Endodermal cell (in vitro differentiated cells): ENCODE results near the gene PRRC2A. TPM values are rescaled to one million over a fixed set of nuclear protein-coding genes. Genes with fewer than 3 reads are reported as not detected.

Experiments
- DNase-seq: peaks from one replicate; pipeline ENCODE4 v3.0.0-alpha.2; 2017
- H3K27ac ChIP-seq: 2 replicates; pipeline ENCODE4 v1.5.1; 2013; ENCODE audit warnings: mild to moderate bottlenecking, low read depth, low read length, moderate library complexity
- H3K27me3 ChIP-seq: 2 replicates; pipeline ENCODE4 v1.6.1; 2013; ENCODE audit warnings: mild to moderate bottlenecking, low read length, moderate library complexity; ENCODE audit not compliant: insufficient read depth, control insufficient read depth, poor library complexity, severe bottlenecking
- H3K36me3 ChIP-seq: 2 replicates; pipeline ENCODE4 v1.7.0; 2013; ENCODE audit warnings: mild to moderate bottlenecking, low read length, moderate library complexity; ENCODE audit not compliant: control insufficient read depth, insufficient read depth
- H3K4me1 ChIP-seq: one replicate; pipeline ENCODE4 v1.7.0; 2013; ENCODE audit warnings: low read length; ENCODE audit not compliant: control insufficient read depth, insufficient read depth
- H3K4me3 ChIP-seq: 2 replicates; pipeline ENCODE4 v1.5.1; 2013; ENCODE audit warnings: mild to moderate bottlenecking, low read length, moderate library complexity
- H3K9ac ChIP-seq: 2 replicates; pipeline ENCODE4 v1.6.1; 2013; ENCODE audit warnings: mild to moderate bottlenecking, low read length, moderate library complexity; ENCODE audit not compliant: poor library complexity, severe bottlenecking; ENCODE audit errors: extremely low read depth
- H3K9me3 ChIP-seq: 2 replicates; pipeline ENCODE4 v1.6.1; 2013; ENCODE audit warnings: mild to moderate bottlenecking, low read length, moderate library complexity; ENCODE audit not compliant: control insufficient read depth
- H3K27ac Mint-ChIP-seq: 2 replicates; pipeline ENCODE4 v1.8.0; 2020; ENCODE audit warnings: mixed read lengths
- H3K27me3 Mint-ChIP-seq: 2 replicates; pipeline ENCODE4 v1.8.0; 2021; ENCODE audit warnings: mild to moderate bottlenecking, mixed read lengths; ENCODE audit not compliant: insufficient read depth
- H3K36me3 Mint-ChIP-seq: 2 replicates; pipeline ENCODE4 v1.8.0; 2020; ENCODE audit warnings: low read depth, mixed read lengths
- H3K4me1 Mint-ChIP-seq: 2 replicates; pipeline ENCODE4 v1.8.0; 2020; ENCODE audit warnings: mixed read lengths
- H3K4me3 Mint-ChIP-seq: 2 replicates; pipeline ENCODE4 v1.8.0; 2020; ENCODE audit warnings: mild to moderate bottlenecking, moderate library complexity, mixed read lengths
- H3K9me3 Mint-ChIP-seq: 2 replicates; pipeline ENCODE4 v1.8.0; 2020; ENCODE audit warnings: mild to moderate bottlenecking, mixed read lengths
- WGBS, 2 experiments: methylation state at CpG; one replicate each; pipeline versions ENCODE4 v1.1.5 to v1.1.7; 2013; ENCODE audit warnings: missing lambda C conversion rate in 2 of 2, mixed read lengths in 1 of 2; ENCODE audit not compliant: insufficient coverage in 1 of 2, insufficient read length in 1 of 2; 5-methylcytosine and 5-hydroxymethylcytosine counted together
- microRNA-seq: library from miRNA; unstranded; fragments of <30 nt; microRNA quantifications from one replicate; pipeline ENCODE4 v1.2.0, GENCODE V29; 2020; ENCODE audit warnings: borderline microRNAs expressed
- total RNA-seq, 2 donors: library from RNA; stranded (reverse); fragmentation: NEBNext Ultra II Directional in 1 of 2; extraction: Animal tissue kit (Norgen Biotek cat#: 25700) in 1 of 2; gene quantifications; 2 replicates in 1 of 2; 3 replicates in 1 of 2; pipeline ENCODE4 v1.2.1, GENCODE V29; 2021
- TF ChIP-seq, protein P1 (sequence below): fragments of 200-600 bp; sonication (generic); conservative IDR thresholded peaks from 2 replicates; pipeline ENCODE4 v1.5.0; 2021; ENCODE audit warnings: antibody characterized with exemption, mild to moderate bottlenecking

Gene PRRC2A
- total RNA-seq, 2 donors from 2014 or later, result 329 to 330 TPM

DNA sequence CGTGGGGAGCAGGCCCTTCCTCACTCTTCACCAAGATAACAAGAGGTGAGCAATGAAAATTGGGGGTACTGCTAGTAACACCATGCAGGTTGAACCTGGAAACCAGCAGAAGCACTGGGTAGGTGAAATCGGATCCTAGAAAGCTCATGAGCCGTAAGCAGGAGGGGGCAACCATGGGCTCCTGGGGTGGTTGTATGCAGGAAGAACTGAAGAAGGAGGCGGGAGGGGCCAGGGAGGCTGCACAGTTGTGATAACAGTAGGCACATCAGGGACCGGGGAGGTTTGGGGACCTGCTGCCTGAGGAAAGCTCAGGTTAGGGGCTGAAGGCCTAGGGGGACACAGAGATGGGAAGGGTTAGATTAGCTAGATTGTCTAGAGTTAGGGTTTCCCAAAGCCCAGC, 66.0 kb downstream of the PRRC2A start:
- Histone ChIP-seq H3K4me1 (peaks cover 13% of the 10 kb centered on the region), H3K27ac (no peak overlapping the region), H3K4me3 (no peak overlapping the region), H3K27me3 (peaks cover 5% of the 10 kb centered on the region), H3K36me3 (peaks cover 53% of the 10 kb centered on the region), H3K9me3 (no peaks in the 10 kb centered on the region), H3K9ac (no peak overlapping the region)
- TF ChIP-seq, protein P1, sequence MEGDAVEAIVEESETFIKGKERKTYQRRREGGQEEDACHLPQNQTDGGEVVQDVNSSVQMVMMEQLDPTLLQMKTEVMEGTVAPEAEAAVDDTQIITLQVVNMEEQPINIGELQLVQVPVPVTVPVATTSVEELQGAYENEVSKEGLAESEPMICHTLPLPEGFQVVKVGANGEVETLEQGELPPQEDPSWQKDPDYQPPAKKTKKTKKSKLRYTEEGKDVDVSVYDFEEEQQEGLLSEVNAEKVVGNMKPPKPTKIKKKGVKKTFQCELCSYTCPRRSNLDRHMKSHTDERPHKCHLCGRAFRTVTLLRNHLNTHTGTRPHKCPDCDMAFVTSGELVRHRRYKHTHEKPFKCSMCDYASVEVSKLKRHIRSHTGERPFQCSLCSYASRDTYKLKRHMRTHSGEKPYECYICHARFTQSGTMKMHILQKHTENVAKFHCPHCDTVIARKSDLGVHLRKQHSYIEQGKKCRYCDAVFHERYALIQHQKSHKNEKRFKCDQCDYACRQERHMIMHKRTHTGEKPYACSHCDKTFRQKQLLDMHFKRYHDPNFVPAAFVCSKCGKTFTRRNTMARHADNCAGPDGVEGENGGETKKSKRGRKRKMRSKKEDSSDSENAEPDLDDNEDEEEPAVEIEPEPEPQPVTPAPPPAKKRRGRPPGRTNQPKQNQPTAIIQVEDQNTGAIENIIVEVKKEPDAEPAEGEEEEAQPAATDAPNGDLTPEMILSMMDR, result no peak
- no peak overlapping the region for H3K27ac Mint-ChIP-seq
- WGBS, 2 experiments, result 93 to 97% methylated on average over 3 to 5 of the region's 5 CpGs
- peaks cover 53% of the 10 kb centered on the region for H3K36me3 Mint-ChIP-seq
- H3K4me1 Mint-ChIP-seq, result peaks cover 24% of the 10 kb centered on the region
- no peaks in the 10 kb centered on the region for H3K9me3 Mint-ChIP-seq
- H3K4me3 Mint-ChIP-seq, result no peak overlapping the region
- H3K27me3 Mint-ChIP-seq, result peaks cover 10% of the 10 kb centered on the region
- DNase-seq, result no peak

DNA sequence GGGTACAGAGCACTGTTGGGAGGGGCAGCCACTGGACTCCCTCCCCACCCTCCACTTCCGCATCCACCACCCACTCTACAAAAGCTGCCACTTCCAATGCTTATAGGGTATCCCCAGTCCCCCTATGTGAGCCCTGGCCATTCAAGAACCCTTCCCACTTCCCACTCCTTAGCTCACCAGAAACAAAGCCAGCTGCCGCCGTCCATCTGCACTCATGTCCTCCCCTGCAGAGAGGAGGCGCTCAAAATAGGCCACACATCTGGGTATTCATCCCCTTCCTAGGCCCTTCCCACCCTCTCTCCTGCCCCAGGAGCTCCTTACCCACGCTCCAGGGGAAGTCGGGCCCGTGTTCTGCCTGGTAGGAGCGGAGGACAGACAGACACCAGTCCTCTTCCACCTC, 66.8 kb downstream of the PRRC2A start:
- Mint-ChIP-seq H3K4me3 (no peak overlapping the region), H3K4me1 (peaks cover 22% of the 10 kb centered on the region), H3K27me3 (peaks cover 2% of the 10 kb centered on the region), H3K27ac (no peak overlapping the region), H3K9me3 (no peaks in the 10 kb centered on the region), H3K36me3 (peaks cover 55% of the 10 kb centered on the region)
- Histone ChIP-seq H3K9me3 (no peaks in the 10 kb centered on the region), H3K4me3 (no peak overlapping the region), H3K36me3 (peaks cover 60% of the 10 kb centered on the region), H3K4me1 (peaks cover 13% of the 10 kb centered on the region), H3K9ac (no peak overlapping the region), H3K27ac (no peak overlapping the region), H3K27me3 (no peaks in the 10 kb centered on the region)
- 83 to 91% methylated on average over 1 to 8 of the region's 8 CpGs for WGBS, 2 experiments
- TF ChIP-seq, protein P1, result no peak
- no peak for DNase-seq

Small RNA genes within 50 kb of the gene (microRNA-seq; reads per million reads assigned to microRNA genes)
- not detected for gene MIR6832

Other genes with a start within 250 kb of the PRRC2A start
- 10 to 100 TPM; 12.5 to 13.7 TPM for gene MICA, start 217.1 kb upstream of the PRRC2A start, total RNA-seq
- gene MICB, start 122.6 kb upstream of the PRRC2A start, total RNA-seq, result 1 to 10 TPM; 8.2 to 8.5 TPM
- gene MCCD1, start 91.8 kb upstream of the PRRC2A start, total RNA-seq, result not detected
- 100 to 1,000 TPM; 572 to 654 TPM for gene DDX39B, start 78.7 kb upstream of the PRRC2A start, total RNA-seq
- gene ATP6V1G2, start 74.1 kb upstream of the PRRC2A start, total RNA-seq, result 1 to 10 TPM; 1.7 to 2.1 TPM
- gene NFKBIL1, start 73.1 kb upstream of the PRRC2A start, total RNA-seq, result 10 to 100 TPM; 17.4 to 26.3 TPM
- not detected for gene LTA, start 48.4 kb upstream of the PRRC2A start, total RNA-seq
- gene TNF, start 45.1 kb upstream of the PRRC2A start, total RNA-seq, result not detected
- gene LTB, start 38.3 kb upstream of the PRRC2A start, total RNA-seq, result 1 to 10 TPM in 1 of 2 donors, not detected in 1; 1.3 TPM
- gene LST1, start 34.4 kb upstream of the PRRC2A start, total RNA-seq, result not detected
- gene NCR3, start 27.7 kb upstream of the PRRC2A start, total RNA-seq, result not detected
- 1 to 10 TPM in 1 of 2 donors, under 1 TPM in 1; 0.70 to 1.7 TPM for gene AIF1, start 5.5 kb upstream of the PRRC2A start, total RNA-seq
- gene BAG6, start 31.9 kb downstream of the PRRC2A start, total RNA-seq, result 100 to 1,000 TPM; 413 to 428 TPM
- 1 to 10 TPM; 1.6 to 3.2 TPM for gene APOM, start 35.2 kb downstream of the PRRC2A start, total RNA-seq
- 10 to 100 TPM; 14.0 to 14.9 TPM for gene C6orf47, start 40.1 kb downstream of the PRRC2A start, total RNA-seq
- gene GPANK1, start 44.3 kb downstream of the PRRC2A start, total RNA-seq, result 10 to 100 TPM; 16.1 to 21.3 TPM
- gene CSNK2B, start 45.4 kb downstream of the PRRC2A start, total RNA-seq, result 100 to 1,000 TPM; 155 to 171 TPM
- 10 to 100 TPM; 13.9 to 17.0 TPM for gene LY6G5B, start 49.3 kb downstream of the PRRC2A start, total RNA-seq
- gene LY6G5C, start 60.4 kb downstream of the PRRC2A start, total RNA-seq, result 1 to 10 TPM in 1 of 2 donors, under 1 TPM in 1; 0.93 to 2.0 TPM
- gene ABHD16A, start 82.6 kb downstream of the PRRC2A start, total RNA-seq, result 10 to 100 TPM; 38.3 to 59.5 TPM
- not detected for gene LY6G6F, start 86.2 kb downstream of the PRRC2A start, total RNA-seq
- not detected for gene LY6G6D, start 94.6 kb downstream of the PRRC2A start, total RNA-seq
- gene LY6G6C, start 101.0 kb downstream of the PRRC2A start, total RNA-seq, result under 1 TPM; 0.29 to 0.38 TPM
- not detected for gene MPIG6B, start 102.7 kb downstream of the PRRC2A start, total RNA-seq
- 100 to 1,000 TPM; 150 to 153 TPM for gene DDAH2, start 108.6 kb downstream of the PRRC2A start, total RNA-seq
- gene CLIC1, start 115.8 kb downstream of the PRRC2A start, total RNA-seq, result 100 to 1,000 TPM; 289 to 380 TPM
- 10 to 100 TPM; 35.7 to 57.2 TPM for gene MSH5, start 119.3 kb downstream of the PRRC2A start, total RNA-seq
- gene SAPCD1, start 141.9 kb downstream of the PRRC2A start, total RNA-seq, result 1 to 10 TPM; 7.9 to 8.4 TPM
- under 1 TPM; 0.64 to 0.95 TPM for gene VWA7, start 156.6 kb downstream of the PRRC2A start, total RNA-seq
- 10 to 100 TPM; 81.4 to 83.1 TPM for gene VARS1, start 175.0 kb downstream of the PRRC2A start, total RNA-seq
- gene LSM2, start 186.3 kb downstream of the PRRC2A start, total RNA-seq, result 100 to 1,000 TPM; 106 to 119 TPM
- gene HSPA1L, start 194.6 kb downstream of the PRRC2A start, total RNA-seq, result 1 to 10 TPM; 1.2 to 1.5 TPM
- gene HSPA1A, start 194.8 kb downstream of the PRRC2A start, total RNA-seq, result 10 to 100 TPM; 53.1 to 62.6 TPM
- 10 to 100 TPM; 61.8 to 83.9 TPM for gene HSPA1B, start 207.0 kb downstream of the PRRC2A start, total RNA-seq
- 10 to 100 TPM; 42.4 to 50.7 TPM for gene NEU1, start 242.1 kb downstream of the PRRC2A start, total RNA-seq